HG03175 (cell line): Measurements from ENCODE around the gene ASAP3.

ENCODE experiments used
- ATAC-seq: cut with Tn5 transposase; IDR thresholded peaks from one replicate; pipeline ENCODE4 v1.9.1; 2021; ENCODE audit warnings: mild to moderate bottlenecking, moderate library complexity; ENCODE audit not compliant: unreplicated experiment

ASAP3 gene

DNA sequence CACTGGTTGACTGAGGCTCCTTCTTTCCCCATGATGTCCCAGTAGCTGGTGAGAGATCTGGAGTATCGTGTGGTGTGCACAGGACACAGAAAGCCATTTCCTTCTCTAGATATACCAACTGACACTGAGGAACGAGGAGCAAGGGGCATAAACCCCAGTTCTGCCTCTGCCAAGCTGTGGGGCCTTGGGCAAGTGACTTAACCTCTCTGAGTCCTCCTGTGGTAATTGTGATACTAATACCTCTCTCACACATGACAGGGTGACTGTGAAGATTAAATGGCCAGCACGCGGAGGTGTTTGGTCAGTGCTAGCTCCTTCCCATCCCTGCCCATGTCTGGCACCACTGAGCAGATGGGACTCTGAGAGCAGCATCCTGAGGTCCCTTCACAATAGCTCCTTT, 33.1 kb downstream of the ASAP3 start:
- no peak for ATAC-seq

DNA sequence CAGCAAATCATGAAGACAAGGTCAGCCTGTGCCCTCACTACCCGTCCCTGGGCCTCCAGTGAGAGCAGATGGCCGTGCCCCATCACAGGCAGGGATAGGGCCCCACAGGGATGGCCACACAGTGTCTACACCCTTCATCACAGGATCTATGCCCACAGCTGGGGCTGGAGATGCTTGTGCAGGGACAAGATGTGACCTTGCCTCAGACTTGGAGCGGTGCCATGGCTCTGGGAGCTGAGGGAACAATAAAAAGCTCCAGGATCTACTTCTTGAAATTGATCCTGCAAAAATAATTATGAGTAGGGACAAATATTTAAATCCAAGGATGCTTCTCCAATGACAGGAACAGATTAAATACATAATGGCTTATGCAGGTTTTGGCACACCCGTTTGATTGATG, 34.0 kb downstream of the ASAP3 start:
- ATAC-seq: no peak

DNA sequence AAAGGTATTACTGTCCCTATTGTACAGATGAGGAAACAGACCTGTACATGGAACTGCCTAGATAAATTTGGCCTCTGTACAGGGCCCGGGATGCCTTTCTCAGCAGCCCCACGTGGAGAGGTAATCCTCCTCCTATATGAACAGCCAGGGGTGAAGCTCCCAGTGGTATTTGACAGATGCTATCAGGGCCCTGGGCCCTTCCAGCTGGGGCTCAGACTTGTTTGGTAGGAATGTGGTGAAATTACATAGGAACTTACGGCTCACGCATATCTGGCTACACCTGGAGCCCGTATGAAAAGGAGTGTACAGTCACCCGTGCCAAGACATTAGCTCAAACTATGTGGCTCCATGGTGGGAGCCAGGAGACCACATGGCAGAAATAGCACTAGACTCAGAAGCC, 34.7 kb downstream of the ASAP3 start:
- no peak for ATAC-seq

GRCh38 chr1:23448846-23449245, 35.1 kb downstream of the ASAP3 start:
- ATAC-seq: no peak

DNA sequence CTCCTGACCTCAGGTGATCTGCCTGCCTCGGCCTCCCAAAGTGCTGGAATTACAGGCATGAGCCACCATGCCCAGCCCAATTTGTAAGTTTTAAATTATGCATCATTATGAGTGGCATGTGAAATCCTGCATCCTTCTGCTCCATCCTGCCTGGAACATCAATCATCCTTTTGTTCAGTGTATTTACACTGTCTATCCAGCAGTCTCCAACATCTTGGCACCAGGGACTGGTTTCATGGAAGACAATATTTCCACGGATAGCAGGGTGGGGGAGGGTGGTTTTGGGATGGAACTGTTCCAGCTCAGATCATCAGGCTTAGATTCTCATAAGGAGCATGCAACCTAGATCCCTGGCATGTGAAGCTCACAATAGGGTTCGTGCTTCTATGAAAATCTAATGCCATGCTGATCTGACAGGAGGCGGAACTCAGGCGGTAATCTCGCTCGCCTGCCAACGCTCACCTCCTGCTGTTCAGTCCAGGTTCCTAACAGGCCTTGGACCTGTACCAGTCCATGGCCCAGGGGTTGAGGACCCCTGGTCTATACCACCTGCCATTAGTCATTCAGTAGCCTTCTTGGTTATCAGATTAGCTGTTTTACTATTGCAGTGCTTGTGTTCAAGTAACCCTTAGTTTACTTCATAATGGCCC, 37.2 kb downstream of the ASAP3 start:
- no peak for ATAC-seq

DNA sequence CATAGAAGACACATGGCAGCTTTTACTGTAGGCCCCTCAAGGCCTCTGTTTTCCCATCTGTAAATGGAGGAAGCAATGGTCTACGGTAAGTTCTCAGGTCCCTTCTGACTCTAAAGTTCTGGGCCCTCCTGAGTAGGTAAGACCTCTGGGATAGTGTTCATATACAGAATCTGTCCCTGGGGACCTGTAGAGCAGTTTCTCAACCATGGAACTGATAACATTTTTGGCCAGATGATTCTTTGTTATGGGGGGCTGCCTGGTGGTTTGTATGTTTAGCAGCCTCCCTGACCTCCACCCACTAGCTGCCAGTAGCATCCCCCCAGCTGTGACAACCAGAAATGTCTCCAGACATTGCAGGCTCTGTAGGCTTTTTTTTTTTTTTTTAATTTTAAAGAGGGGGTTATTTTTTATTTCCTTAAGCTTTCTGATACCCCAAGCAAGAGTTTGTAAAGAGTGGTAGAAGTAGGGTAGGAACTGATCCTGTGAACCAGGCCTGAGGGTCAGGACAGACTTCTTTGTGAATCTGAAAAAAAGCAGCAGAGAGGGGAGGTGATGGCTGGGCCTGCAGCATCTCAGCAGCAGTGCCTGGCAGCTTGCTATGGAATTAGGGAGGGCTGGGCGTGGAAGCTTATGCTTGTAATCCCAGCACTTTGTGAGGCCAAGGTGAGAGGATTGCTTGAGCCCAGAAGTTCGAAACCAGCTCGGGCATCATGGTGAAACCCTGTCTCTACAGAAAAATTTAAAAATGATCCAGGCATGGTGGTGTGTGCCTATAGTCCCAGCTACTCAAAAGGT, 39.2 kb downstream of the ASAP3 start:
- no peak for ATAC-seq

DNA sequence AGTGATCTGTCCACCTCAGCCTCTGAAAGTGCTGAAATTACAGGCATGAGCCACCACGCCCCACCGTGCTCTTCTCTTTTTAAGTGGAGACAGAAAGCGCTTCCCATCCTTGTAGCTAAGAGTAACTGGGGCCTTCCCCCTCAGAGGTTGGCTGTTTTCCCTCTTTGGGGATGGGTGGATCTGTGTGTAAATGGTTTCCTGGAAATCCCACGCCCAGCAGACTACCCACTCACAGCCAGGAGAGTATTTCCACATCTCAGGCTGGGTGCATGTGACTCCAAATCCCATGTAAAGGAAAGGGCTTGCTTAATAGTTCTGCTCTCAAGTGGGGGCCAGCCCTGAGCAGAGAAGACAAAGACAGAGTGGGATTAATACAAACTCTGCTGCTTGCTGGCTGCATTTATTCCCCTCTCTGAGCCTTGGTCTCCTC, 39.9 kb downstream of the ASAP3 start:
- no peak for ATAC-seq

DNA sequence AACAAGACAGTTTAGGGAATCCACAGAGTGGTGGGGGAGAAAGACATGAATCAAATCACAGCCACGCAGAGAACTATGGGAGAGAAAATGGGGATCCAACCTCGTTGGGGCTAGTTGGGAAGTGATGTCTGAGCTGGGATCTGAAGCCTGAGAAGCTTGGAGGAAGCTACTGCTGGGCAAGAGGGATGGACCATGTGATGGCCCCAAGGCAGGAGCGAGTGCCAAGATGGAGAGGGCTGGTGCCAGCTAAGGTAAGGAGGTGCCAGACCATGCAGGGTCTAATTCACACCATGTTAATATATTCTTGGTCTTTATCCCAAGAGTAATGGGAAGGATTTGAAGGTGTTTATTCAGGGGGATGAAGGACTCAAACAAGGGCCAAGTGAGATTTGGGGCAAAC, 41.2 kb downstream of the ASAP3 start:
- no peak for ATAC-seq

GRCh38 chr1:23441446-23442148, 42.4 kb downstream of the ASAP3 start:
- ATAC-seq: no peak

DNA sequence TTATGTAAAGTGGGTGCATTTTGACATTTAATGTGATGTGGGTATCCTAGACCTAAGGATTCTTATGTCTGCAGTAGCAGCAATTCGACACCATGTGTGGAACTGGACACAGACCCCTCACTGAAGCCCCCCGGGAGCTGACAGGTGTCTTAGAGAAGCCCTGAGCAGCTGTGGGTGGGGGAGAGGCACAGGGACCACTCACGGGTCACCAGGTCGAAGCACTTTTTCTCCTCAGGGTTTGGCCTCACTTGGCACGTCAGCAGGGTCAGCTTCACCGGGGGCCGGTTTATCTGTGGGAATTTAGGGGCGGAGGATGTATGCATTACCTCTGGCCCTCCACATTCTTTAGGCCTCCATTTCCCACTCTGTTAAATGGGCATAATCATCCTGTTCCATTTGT, 45.4 kb downstream of the ASAP3 start:
- no peak for ATAC-seq

GRCh38 chr1:23437355-23437664, 46.7 kb downstream of the ASAP3 start:
- ATAC-seq: no peak

DNA sequence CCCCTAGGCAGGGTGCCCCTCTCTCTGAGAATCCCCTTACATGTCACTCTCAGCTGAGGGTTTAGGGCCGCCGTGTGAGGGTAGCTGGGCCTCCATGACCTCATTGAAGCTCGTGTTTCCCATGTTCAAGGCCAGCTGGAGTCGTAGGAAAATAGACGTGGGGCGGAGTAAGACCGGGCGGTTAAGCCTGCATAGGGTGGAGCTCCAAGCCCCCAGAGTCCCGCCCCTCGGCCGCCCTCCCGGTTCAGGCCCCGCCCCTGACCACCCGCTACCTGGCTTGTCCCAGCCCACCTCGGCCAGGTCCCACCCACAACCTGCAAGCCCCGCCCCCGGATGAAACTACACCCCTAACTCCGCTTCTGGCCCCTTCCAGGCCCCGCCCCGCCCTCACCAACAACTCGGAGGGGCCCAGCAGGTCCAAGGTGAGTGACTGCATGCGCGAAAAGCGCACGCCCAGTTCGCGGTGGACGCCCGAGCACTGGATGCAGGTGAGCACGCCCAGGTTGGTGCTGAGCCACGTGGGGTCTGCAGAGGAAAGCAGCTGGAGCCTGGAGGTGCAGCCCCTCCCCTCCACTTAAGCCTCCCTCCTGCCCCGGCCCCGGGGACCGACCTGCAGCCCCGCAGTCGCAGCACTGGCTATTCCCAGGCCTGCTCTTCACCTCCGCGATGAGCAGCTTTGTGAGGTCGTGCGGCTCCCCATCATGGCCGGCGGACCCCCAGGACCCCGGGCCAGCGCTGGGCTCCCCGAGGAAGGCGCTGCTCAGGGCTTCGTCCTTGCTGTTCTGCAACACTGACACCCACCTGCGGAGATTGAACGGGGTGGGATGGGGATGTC, 47.2 kb downstream of the ASAP3 start:
- no peak for ATAC-seq

DNA sequence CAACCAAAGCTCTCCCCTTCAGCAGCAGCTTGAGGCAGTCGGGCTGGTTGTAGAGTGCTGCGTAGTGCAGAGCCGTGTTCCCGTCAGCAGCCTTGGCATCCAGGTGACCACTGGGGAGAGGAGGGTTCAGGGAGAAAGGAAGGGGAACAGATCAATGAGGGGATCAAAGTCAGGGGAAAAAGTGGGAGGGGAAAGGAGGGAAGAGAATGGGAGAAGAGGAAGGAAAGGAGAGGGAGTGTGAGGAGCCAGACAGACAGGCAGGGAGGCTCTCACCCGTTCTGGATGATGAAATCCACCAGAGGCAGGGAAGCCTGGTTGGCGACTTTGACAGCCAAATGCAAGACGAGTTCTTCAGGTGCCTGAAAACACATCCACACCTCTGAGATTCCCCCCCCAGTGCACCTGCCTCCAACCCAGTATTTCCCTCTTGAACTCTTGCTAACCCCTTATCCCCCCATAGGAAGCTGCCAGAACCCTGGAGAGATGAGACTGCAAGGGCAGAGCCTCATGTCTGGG, 49.7 kb downstream of the ASAP3 start:
- no peak for ATAC-seq

DNA sequence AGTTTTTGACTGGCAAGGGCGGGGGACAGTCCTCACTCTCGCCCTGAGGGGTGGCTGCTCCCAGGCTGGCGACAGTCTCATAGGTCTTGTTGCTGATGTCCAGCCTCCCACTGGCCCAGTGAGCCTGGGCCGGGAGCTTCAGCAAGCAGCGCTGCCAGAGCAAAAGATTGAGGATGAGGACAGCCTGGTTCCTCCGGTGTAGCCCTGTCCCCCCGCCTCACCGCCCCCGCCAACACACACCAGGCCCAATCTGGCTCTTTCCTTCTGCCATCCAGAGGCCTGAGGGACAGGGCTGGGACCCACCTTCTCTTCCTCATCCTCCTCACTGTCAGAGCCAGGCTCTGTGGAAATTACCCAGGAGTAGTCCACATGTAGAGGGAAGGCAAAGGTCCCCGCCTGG, 50.9 kb downstream of the ASAP3 start:
- ATAC-seq: no peak

DNA sequence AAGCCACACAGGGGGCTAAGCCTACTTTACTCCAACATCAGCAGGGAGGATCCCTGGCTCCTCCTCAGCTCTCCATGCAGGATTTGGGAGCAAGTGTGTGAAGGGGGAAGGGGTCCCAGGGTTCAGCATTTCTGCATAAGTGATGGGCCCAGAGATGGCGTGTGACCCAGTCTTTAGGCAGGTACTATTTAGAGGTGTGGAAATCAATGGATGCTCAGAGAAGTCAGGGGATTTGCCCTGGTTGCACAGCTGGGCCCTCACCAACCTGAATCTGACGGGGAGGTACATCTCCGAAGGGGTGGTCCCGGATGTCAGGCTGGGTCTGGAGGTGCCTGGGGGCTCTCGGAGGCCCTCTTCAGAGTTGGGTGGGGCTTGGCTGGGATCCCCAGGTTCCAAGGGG, 52.5 kb downstream of the ASAP3 start:
- ATAC-seq: no peak

DNA sequence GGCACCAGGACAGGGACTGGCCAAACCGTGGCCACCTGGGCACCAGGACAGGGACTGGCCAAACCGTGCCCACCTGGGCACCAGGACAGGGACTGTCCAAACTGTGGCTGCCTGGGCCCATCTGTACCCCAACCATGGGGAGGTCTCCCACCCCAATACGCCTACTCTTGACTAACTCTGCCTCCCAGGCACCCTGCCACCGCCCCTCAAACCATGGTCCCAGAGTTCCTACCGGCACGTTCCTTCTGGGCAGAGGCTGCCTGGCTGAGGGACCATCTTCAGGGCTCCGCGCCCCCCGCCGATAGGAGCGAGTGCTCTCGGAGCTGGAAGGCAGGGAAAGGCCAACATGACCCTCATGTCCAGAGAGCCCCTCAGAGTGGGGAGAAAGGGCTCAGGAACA, 53.2 kb downstream of the ASAP3 start:
- ATAC-seq: no peak

DNA sequence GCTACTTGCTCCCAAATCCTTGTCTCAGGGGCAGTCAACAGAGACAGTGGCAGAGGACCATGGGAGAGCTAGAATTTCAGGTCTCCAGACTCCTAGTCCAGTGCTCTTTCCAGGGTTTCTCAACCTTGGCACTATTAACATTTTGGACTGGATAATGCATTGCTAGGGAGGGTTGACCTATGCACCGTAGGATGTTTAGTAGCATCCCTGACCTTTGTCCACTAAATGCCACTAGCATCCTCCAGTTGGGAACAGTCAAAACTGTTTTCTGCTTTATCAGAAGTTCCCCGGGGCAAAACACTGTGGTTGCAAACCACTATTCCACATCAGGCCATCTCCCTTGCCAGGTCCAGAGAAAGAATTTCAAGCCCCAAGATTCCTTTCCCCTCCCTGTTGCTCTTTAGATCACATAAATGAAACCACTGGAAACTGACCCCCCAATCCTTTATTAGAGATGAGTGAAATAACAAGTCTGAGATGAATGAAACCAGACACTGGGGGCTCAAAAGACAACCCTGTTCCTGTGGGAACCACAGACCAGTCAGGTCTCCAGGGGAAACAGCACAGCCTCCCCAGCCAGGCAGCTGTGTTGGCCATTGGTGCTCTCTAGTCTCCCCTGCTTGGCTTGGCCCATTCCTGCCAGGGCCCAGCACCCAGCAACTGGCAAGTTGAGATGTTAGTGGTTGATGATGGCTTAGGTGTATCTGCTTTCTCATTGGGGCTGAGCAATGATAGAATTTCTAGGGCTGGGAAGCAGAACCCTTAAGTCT, 55.7 kb downstream of the ASAP3 start:
- no peak for ATAC-seq

DNA sequence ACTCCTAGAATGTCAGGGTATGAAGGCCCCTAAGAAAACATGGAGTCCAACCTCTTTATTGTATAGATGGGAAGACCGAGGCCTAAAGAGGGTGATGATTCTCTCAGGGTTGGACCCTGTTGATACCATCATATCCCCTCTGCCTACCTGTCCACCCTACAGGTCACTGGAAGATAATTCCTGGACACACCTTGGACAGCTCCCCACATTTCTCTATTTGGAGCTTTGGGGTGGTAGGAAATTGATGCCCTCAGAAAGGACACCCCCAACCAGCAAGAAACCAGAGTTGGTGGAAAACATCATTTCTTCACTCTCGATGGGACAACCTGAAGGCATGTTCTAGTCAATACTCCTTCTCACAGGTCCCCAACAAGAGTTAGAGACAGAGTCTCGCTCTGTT, 56.4 kb downstream of the ASAP3 start:
- ATAC-seq: no peak

GRCh38 chr1:23426828-23427227, 57.2 kb downstream of the ASAP3 start:
- no peak for ATAC-seq

- no peak for ATAC-seq
Measured at GRCh38 chr1:23425193-23425494, 58.8 kb downstream of the ASAP3 start.
